HEK293T (cell line): ENCODE data around the gene VSIG10L.

Experiments used
- CTCF ChIA-PET: fragments of 350-600 bp; formaldehyde crosslinking; extraction: SDS; loops from one replicate; lab custom pipeline; 2021; ENCODE audit warnings: antibody characterized with exemption, inconsistent platforms; lab: Yijun Ruan, JAX
- POLR2A ChIA-PET: fragments of 350-600 bp; formaldehyde crosslinking; extraction: SDS; loops from one replicate; lab custom pipeline; 2020; ENCODE audit warnings: antibody characterized with exemption, inconsistent platforms; lab: Yijun Ruan, JAX
- DNase-seq: peaks from one replicate; pipeline ENCODE4 v3.0.0; 2012; ENCODE audit warnings: mixed read lengths; ENCODE audit errors: extremely low spot score
- ARNT ChIP-seq: fragments of 450-650 bp; IDR thresholded peaks from 2 replicates; pipeline ENCODE4 v1.6.1; 2017; ENCODE audit warnings: mild to moderate bottlenecking
- BHLHE40 ChIP-seq: fragments of 450-650 bp; IDR thresholded peaks from 2 replicates; pipeline ENCODE4 v1.6.1; 2016; ENCODE audit warnings: mild to moderate bottlenecking, moderate library complexity, borderline replicate concordance
- CTBP1 ChIP-seq: fragments of 450-650 bp; IDR thresholded peaks from 2 replicates; pipeline ENCODE4 v1.6.1; 2016; ENCODE audit warnings: borderline replicate concordance
- ELF4 ChIP-seq: fragments of 450-650 bp; IDR thresholded peaks from 2 replicates; pipeline ENCODE4 v1.6.1; 2017; ENCODE audit warnings: antibody characterized with exemption
- FOXA1 ChIP-seq: fragments of 450-650 bp; IDR thresholded peaks from 2 replicates; pipeline ENCODE4 v1.6.1; 2016; ENCODE audit warnings: mild to moderate bottlenecking
- FOXK2 ChIP-seq: fragments of 450-650 bp; IDR thresholded peaks from 2 replicates; pipeline ENCODE4 v1.6.1; 2016; ENCODE audit warnings: mild to moderate bottlenecking
- FOXM1 ChIP-seq: fragments of 450-650 bp; IDR thresholded peaks from 2 replicates; pipeline ENCODE4 v1.6.1; 2017; ENCODE audit warnings: mild to moderate bottlenecking, borderline replicate concordance
- HDGF ChIP-seq: fragments of 450-650 bp; IDR thresholded peaks from 2 replicates; pipeline ENCODE4 v1.6.1; 2017; ENCODE audit warnings: antibody characterized with exemption, borderline replicate concordance
- L3MBTL2 ChIP-seq: fragments of 450-650 bp; conservative IDR thresholded peaks from 2 replicates; pipeline ENCODE4 v1.6.1; 2016; ENCODE audit warnings: mild to moderate bottlenecking
- LEF1 ChIP-seq: fragments of 450-650 bp; IDR thresholded peaks from 2 replicates; pipeline ENCODE4 v1.6.1; 2017; ENCODE audit warnings: mild to moderate bottlenecking, borderline replicate concordance
- NFRKB ChIP-seq: fragments of 450-650 bp; IDR thresholded peaks from 2 replicates; pipeline ENCODE4 v1.6.1; 2016; ENCODE audit warnings: mild to moderate bottlenecking, moderate library complexity
- PKNOX1 ChIP-seq: fragments of 450-650 bp; IDR thresholded peaks from 2 replicates; pipeline ENCODE4 v1.6.1; 2016
- SP1 ChIP-seq: fragments of 450-650 bp; IDR thresholded peaks from 2 replicates; pipeline ENCODE4 v1.6.1; 2017
- SUZ12 ChIP-seq: fragments of 450-650 bp; IDR thresholded peaks from 2 replicates; pipeline ENCODE4 v1.6.1; 2016; ENCODE audit warnings: mild to moderate bottlenecking
- TARDBP ChIP-seq: fragments of 450-650 bp; IDR thresholded peaks from 2 replicates; pipeline ENCODE4 v1.6.1; 2016
- ZNF384 ChIP-seq: fragments of 450-650 bp; IDR thresholded peaks from 2 replicates; pipeline ENCODE4 v1.6.1; 2016

VSIG10L gene

GRCh38 chr19:51320280-51320657 lies 21.7 kb downstream of the VSIG10L start:
- no peak for TF ChIP-seq ZNF384
- TF ChIP-seq ELF4 = no peak
- no peak for TF ChIP-seq CTBP1
- TF ChIP-seq PKNOX1 = no peak
- TF ChIP-seq LEF1 = no peak
- TF ChIP-seq BHLHE40 = no peak
- no peak for TF ChIP-seq ARNT
- TF ChIP-seq SP1 = no peak
- TF ChIP-seq HDGF = no peak
- no peak for TF ChIP-seq NFRKB
- TF ChIP-seq FOXM1 = no peak
- no peak for TF ChIP-seq TARDBP
- CTCF ChIA-PET = no interaction called here
- no peak for DNase-seq
- POLR2A ChIA-PET = no interaction called here

- TF ChIP-seq SP1 = no peak
- ChIA-PET POLR2A (no interaction called here), CTCF (no interaction called here)
- DNase-seq = no peak
Measured at GRCh38 chr19:51319649-51320279, 22.2 kb downstream of the VSIG10L start.

- ChIA-PET POLR2A (no interaction called here), CTCF (no interaction called here)
- TF ChIP-seq L3MBTL2 (no peak), ZNF384 (no peak), FOXA1 (no peak), LEF1 (no peak), FOXM1 (no peak), CTBP1 (no peak), SUZ12 (no peak), FOXK2 (no peak), NFRKB (no peak), BHLHE40 (no peak), TARDBP (no peak), SP1 (no peak), HDGF (no peak), PKNOX1 (no peak), ELF4 (no peak), ARNT (no peak)
- DNase-seq = no peak
Measured at GRCh38 chr19:51318687-51319648, 23.0 kb downstream of the VSIG10L start.

GRCh38 chr19:51317968-51318367 lies 24.0 kb downstream of the VSIG10L start:
- POLR2A ChIA-PET = no interaction called here
- no peak for TF ChIP-seq L3MBTL2
- TF ChIP-seq NFRKB = no peak
- no peak for TF ChIP-seq SUZ12
- no peak for TF ChIP-seq ELF4
- TF ChIP-seq ARNT = no peak
- TF ChIP-seq PKNOX1 = no peak
- no peak for TF ChIP-seq ZNF384
- TF ChIP-seq SP1 = no peak
- no peak for TF ChIP-seq FOXA1
- no peak for TF ChIP-seq TARDBP
- TF ChIP-seq HDGF = no peak
- CTCF ChIA-PET = no interaction called here
- DNase-seq = no peak

- ChIA-PET POLR2A (no interaction called here), CTCF (no interaction called here)
- no peak for DNase-seq
- TF ChIP-seq HDGF (no peak), NFRKB (no peak), FOXA1 (no peak), LEF1 (no peak), PKNOX1 (no peak), ARNT (no peak), BHLHE40 (no peak), ELF4 (no peak), ZNF384 (no peak), FOXM1 (no peak), CTBP1 (no peak), SP1 (no peak), SUZ12 (no peak)
Measured at GRCh38 chr19:51317376-51317775, 24.6 kb downstream of the VSIG10L start.
